H1 (cell line): ENCODE data around the gene MOB3C. TPM values are rescaled to one million over a fixed set of nuclear protein-coding genes. Genes with fewer than 3 reads are reported as not detected.

Source experiments
- CTCF ChIA-PET: fragments of 300-600 bp; sonication (Branson Sonifier 250); formaldehyde crosslinking; loops from one replicate; lab custom pipeline; 2021; ENCODE audit not compliant: partially characterized antibody; lab: Charles Lee
- POLR2A ChIA-PET: fragments of 300-600 bp; sonication (Branson Sonifier 250); formaldehyde crosslinking; loops from one replicate; lab custom pipeline; 2021; ENCODE audit warnings: inconsistent platforms; ENCODE audit not compliant: partially characterized antibody; lab: Charles Lee
- DNase-seq, 2 experiments: peaks; one replicate each; pipeline versions ENCODE4 v3.0.0 to v3.0.0-alpha.2; 2010 to 2022; ENCODE audit warnings: low spot score in 2 of 2, low read depth in 1 of 2, mixed read lengths in 1 of 2
- FAIRE-seq: peaks from 2 replicates; lab custom pipeline; 2011; peaks lifted over from hg19 to GRCh38; lab: Jason Lieb, UNC
- H2AFZ ChIP-seq: 2 replicates; pipeline ENCODE4 v1.8.1; 2012; ENCODE audit warnings: low read length, inconsistent platforms
- H2AK5ac ChIP-seq: 2 replicates; pipeline ENCODE4 v1.6.1; 2013; ENCODE audit warnings: low read depth, low read length
- H2BK120ac ChIP-seq: replicated peaks from 2 replicates; pipeline ENCODE3; 2013; ENCODE audit warnings: low read depth, low read length, inconsistent platforms
- H2BK12ac ChIP-seq: 2 replicates; pipeline ENCODE4 v1.6.1; 2013; ENCODE audit warnings: low read depth, low read length
- H2BK15ac ChIP-seq: 2 replicates; pipeline ENCODE4 v1.6.1; 2013; ENCODE audit warnings: low read length
- H2BK20ac ChIP-seq: 2 replicates; pipeline ENCODE4 v1.6.1; 2013; ENCODE audit warnings: low read length
- H2BK5ac ChIP-seq: 2 replicates; pipeline ENCODE4 v1.6.1; 2013; ENCODE audit warnings: low read depth, low read length
- H3K14ac ChIP-seq: 2 replicates; pipeline ENCODE4 v1.6.1; 2013; ENCODE audit warnings: inconsistent platforms; ENCODE audit not compliant: insufficient read length
- H3K18ac ChIP-seq: 2 replicates; pipeline ENCODE4 v1.6.1; 2013; ENCODE audit warnings: low read length; ENCODE audit errors: extremely low read depth
- H3K23ac ChIP-seq: 2 replicates; pipeline ENCODE4 v1.6.1; 2013; ENCODE audit warnings: inconsistent platforms; ENCODE audit not compliant: insufficient read length
- H3K23me2 ChIP-seq: 2 replicates; pipeline ENCODE4 v1.6.1; 2013; ENCODE audit warnings: low read depth, low read length
- H3K27ac ChIP-seq: 2 replicates; pipeline ENCODE4 v1.6.1; 2011; ENCODE audit warnings: low read depth, low read length, inconsistent platforms
- H3K27me3 ChIP-seq, 4 experiments: replicated peaks in 1 of 4; 1 replicate in 1 of 4; 2 replicates in 3 of 4; pipeline versions ENCODE4 v1.6.1 to v1.8.1; 2011 to 2013; ENCODE audit warnings: low read length in 3 of 4, mild to moderate bottlenecking in 3 of 4, inconsistent platforms in 2 of 4, mixed read lengths in 2 of 4, moderate library complexity in 1 of 4; ENCODE audit not compliant: control insufficient read depth in 3 of 4, insufficient read depth in 3 of 4; ENCODE audit errors: extremely low read depth in 1 of 4
- H3K36me3 ChIP-seq, 4 experiments: 2 replicates each; pipeline versions ENCODE4 v1.6.1 to v1.8.1; 2011 to 2013; ENCODE audit warnings: mild to moderate bottlenecking in 4 of 4, low read length in 3 of 4, moderate library complexity in 2 of 4, control low read depth in 1 of 4, inconsistent platforms in 1 of 4; ENCODE audit not compliant: insufficient read depth in 4 of 4, control insufficient read depth in 2 of 4
- H3K4ac ChIP-seq: replicated peaks from 2 replicates; pipeline ENCODE3; 2013; ENCODE audit warnings: low read length, low read depth, mixed read lengths, inconsistent platforms; ENCODE audit not compliant: insufficient read length
- H3K4me1 ChIP-seq, 4 experiments: replicated peaks in 1 of 4; 1 replicate in 1 of 4; 2 replicates in 3 of 4; pipeline versions ENCODE4 v1.6.1 to v1.8.1; 2011 to 2013; ENCODE audit warnings: low read length in 3 of 4, inconsistent platforms in 2 of 4, mixed read lengths in 1 of 4; ENCODE audit not compliant: insufficient read depth in 4 of 4, control insufficient read depth in 3 of 4
- H3K4me2 ChIP-seq, 2 experiments: 2 replicates each; pipeline versions ENCODE4 v1.6.1 to v1.8.1; 2011 to 2013; ENCODE audit warnings: low read depth in 2 of 2, low read length in 2 of 2, control low read depth in 1 of 2, inconsistent platforms in 1 of 2, mild to moderate bottlenecking in 1 of 2; ENCODE audit not compliant: insufficient read depth in 1 of 2
- H3K4me3 ChIP-seq, 4 experiments: fragments of 200-600, 300-600 bp in 1 of 4; sonication (generic), shearing (Covaris generic), sonication (Bioruptor Twin) in 1 of 4; 2 replicates each; pipeline versions ENCODE4 v1.5.1 to v1.8.1; 2011 to 2016; ENCODE audit warnings: low read length in 4 of 4, low read depth in 3 of 4, control low read depth in 2 of 4, inconsistent platforms in 2 of 4, mild to moderate bottlenecking in 2 of 4, mixed read lengths in 1 of 4, moderate library complexity in 1 of 4; ENCODE audit not compliant: insufficient read depth in 2 of 4; ENCODE audit errors: extremely low read depth in 1 of 4
- H3K56ac ChIP-seq: replicated peaks from 2 replicates; pipeline ENCODE3; 2013; ENCODE audit warnings: low read depth, mild to moderate bottlenecking, mixed read lengths, low read length, inconsistent platforms; ENCODE audit not compliant: insufficient read length
- H3K79me1 ChIP-seq: 2 replicates; pipeline ENCODE4 v1.6.1; 2013; ENCODE audit warnings: low read depth, low read length, control low read depth
- H3K79me2 ChIP-seq, 2 experiments: 2 replicates each; pipeline versions ENCODE4 v1.6.1 to v1.8.1; 2012 to 2013; ENCODE audit warnings: low read length in 2 of 2, mild to moderate bottlenecking in 2 of 2, inconsistent platforms in 1 of 2; ENCODE audit not compliant: insufficient read depth in 2 of 2, control insufficient read depth in 1 of 2
- H3K9ac ChIP-seq, 4 experiments: replicated peaks in 1 of 4; 1 replicate in 1 of 4; 2 replicates in 3 of 4; pipeline versions ENCODE4 v1.6.1 to v1.8.1; 2011 to 2013; ENCODE audit warnings: low read depth in 3 of 4, low read length in 3 of 4, control low read depth in 2 of 4, mild to moderate bottlenecking in 2 of 4, moderate library complexity in 2 of 4, inconsistent platforms in 1 of 4; ENCODE audit errors: extremely low read depth in 1 of 4
- H3K9me3 ChIP-seq, 2 experiments: 2 replicates each; pipeline versions ENCODE4 v1.6.1 to v1.8.1; 2012 to 2013; ENCODE audit warnings: mild to moderate bottlenecking in 2 of 2, moderate library complexity in 2 of 2, control low read depth in 1 of 2, inconsistent platforms in 1 of 2, low read depth in 1 of 2, low read length in 1 of 2, mixed read lengths in 1 of 2; ENCODE audit not compliant: insufficient read depth in 2 of 2
- H4K20me1 ChIP-seq, 2 experiments: replicated peaks in 1 of 2; 2 replicates each; pipeline versions ENCODE3 to v1.8.1; 2011 to 2013; ENCODE audit warnings: inconsistent platforms in 2 of 2, low read length in 2 of 2, mild to moderate bottlenecking in 1 of 2; ENCODE audit not compliant: insufficient read depth in 2 of 2, control insufficient read depth in 1 of 2
- H4K5ac ChIP-seq: 2 replicates; pipeline ENCODE4 v1.6.1; 2013; ENCODE audit warnings: low read length, low read depth, mixed read lengths, inconsistent platforms; ENCODE audit not compliant: insufficient read length
- H4K8ac ChIP-seq: 2 replicates; pipeline ENCODE4 v1.8.0; 2013; ENCODE audit warnings: mild to moderate bottlenecking, moderate library complexity, low read length, inconsistent platforms; ENCODE audit not compliant: insufficient read depth; ENCODE audit errors: extremely low read depth
- H4K91ac ChIP-seq: replicated peaks from 2 replicates; pipeline ENCODE3; 2013; ENCODE audit warnings: low read length, mixed read lengths, inconsistent platforms; ENCODE audit not compliant: insufficient read length
- CREB1 ChIP-seq: IDR thresholded peaks from 2 replicates; pipeline ENCODE4 v1.6.1; 2012; ENCODE audit warnings: inconsistent platforms
- YY1 ChIP-seq: IDR thresholded peaks from 2 replicates; pipeline ENCODE4 v1.6.1; 2011; ENCODE audit warnings: low read depth, mild to moderate bottlenecking, low read length
- WGBS, 2 experiments: shearing (Covaris generic) in 1 of 2; methylation state at CpG; one replicate each; pipeline versions ENCODE4 v1.1.6 to v1.1.7; 2013 to 2015; ENCODE audit warnings: low lambda C conversion rate in 2 of 2, mixed read lengths in 2 of 2, inconsistent platforms in 1 of 2, low coverage in 1 of 2, missing lambda C conversion rate in 1 of 2; ENCODE audit not compliant: insufficient replicate concordance in 2 of 2, insufficient coverage in 1 of 2, insufficient read length in 1 of 2; ENCODE audit errors: extremely low coverage in 1 of 2, missing lambda C conversion rate in 1 of 2; 5-methylcytosine and 5-hydroxymethylcytosine counted together
- polyA plus RNA-seq, 7 experiments: library from polyadenylated mRNA; depleted of rRNA in 3 of 7; stranded (reverse) in 5 of 7; unstranded in 2 of 7; fragments of >200 nt in 5 of 7; fragments of 200-250 nt in 2 of 7; gene quantifications; 1 replicate in 5 of 7; 2 replicates in 1 of 7; 4 replicates in 1 of 7; pipeline versions ENCODE4 v1.2.1 to v1.2.3, GENCODE V29; 2011 to 2013; ENCODE audit warnings: missing spikeins in 2 of 7, mixed read lengths in 2 of 7
- total RNA-seq: library from RNA; stranded (reverse); fragmentation: NEBNext Ultra II Directional; extraction: Animal tissue kit (Norgen Biotek cat#: 25700); gene quantifications from 2 replicates; pipeline ENCODE4 v1.2.1, GENCODE V29; 2021

Gene MOB3C
- total and polyA plus RNA-seq, 2 of the 8 experiments (the other 6 are each of a cell fraction or from before 2014, with no cell fraction given) = 5.8 to 6.6 TPM

- Histone ChIP-seq H3K14ac (no peak overlapping the region), H3K27me3 (peaks cover 0 to 11% (median 9%) of the 10 kb centered on the region in 4 experiments; a peak in 5 of 7 replicates), H3K27ac (no peak overlapping the region), H4K8ac (no peak overlapping the region), H2BK120ac (no peak overlapping the region), H3K23me2 (peaks cover 7% of the 10 kb centered on the region; the same call in 1 of the 2 replicates), H2BK12ac (no peak overlapping the region), H3K4me3 (no peak overlapping the region), H3K4me1 (peaks cover 0 to 10% (median 3%) of the 10 kb centered on the region in 4 experiments; a peak in 5 of 7 replicates), H3K18ac (no peak overlapping the region), H3K9ac (no peak overlapping the region), H3K79me2 (no peaks in the 10 kb centered on the region), H4K91ac (no peak overlapping the region), H4K5ac (no peak overlapping the region), H3K4ac (no peak overlapping the region), H3K4me2 (no peak overlapping the region), H3K23ac (no peak overlapping the region), H4K20me1 (no peaks in the 10 kb centered on the region), H2BK20ac (no peak overlapping the region), H2AK5ac (0 out of 2 replicates have a peak overlapping the region, but pooled peaks have one; percentile 19), H3K56ac (no peak overlapping the region), H3K36me3 (no peaks in the 10 kb centered on the region), H3K79me1 (no peaks in the 10 kb centered on the region), H2BK15ac (0 out of 2 replicates have a peak overlapping the region, but pooled peaks have one; percentile 61), H2AFZ (no peak overlapping the region), H3K9me3 (no peaks in the 10 kb centered on the region), H2BK5ac (no peak overlapping the region)
- no peak for DNase-seq
- ChIA-PET CTCF (interaction anchor here (1.2 to 14.2 kb wide), 7 partner anchors 14 to 142 kb away, joined by 3 to 126 read pairs (median 7); partner anchors contain the start of gene MKNK1), POLR2A (interaction anchor here (1.5 to 2.1 kb wide), 2 partner anchors 11 to 23 kb away, joined by 3 to 5 read pairs; no protein-coding TSS in a partner anchor)
- WGBS, 2 experiments = 80% methylated on average over 5 of the region's 5 CpGs; no CpG with 5 or more reads in 1 of the 2 experiments
- FAIRE-seq = no peak
- TF ChIP-seq CREB1 (no peak), YY1 (no peak)
These were observed 3.1 kb upstream of the MOB3C start for GRCh38 chr1:46619656-46620258.
